ENCODE results near the gene PER2. TPM values are rescaled to one million over a fixed set of nuclear protein-coding genes. Genes with fewer than 3 reads are reported as not detected.

The PER2 gene
- total and polyA plus RNA-seq, 2 of the 4 experiments (the other 2 are of a cell fraction), result 1.7 to 3.2 TPM

GRCh38 chr2:238331916-238332315 is 43.5 kb upstream of the PER2 start:
- DNase-seq, result no peak
- H3K27me3 ChIP-seq (ENCODE audit: control insufficient read depth, insufficient read depth, low read length), result no peaks in the 10 kb centered on the region
- no peak overlapping the region for H4K91ac ChIP-seq (ENCODE audit: insufficient read depth, low read depth, low read length)
- no peak overlapping the region for H2AK9ac ChIP-seq (replicated peaks; ENCODE audit: low read depth, low read length, poor library complexity)
- intact Hi-C loops (cut with micrococcal nuclease), result no loop called here
- H3K27ac ChIP-seq (ENCODE audit: insufficient read depth, low read length), result no peak overlapping the region
- no peaks in the 10 kb centered on the region for H3K4me1 ChIP-seq (ENCODE audit: control insufficient read depth, insufficient read depth, low read length)
- no peak overlapping the region for H2AFZ ChIP-seq (replicated peaks; ENCODE audit: low read length, poor library complexity)
- no peak overlapping the region for H2BK120ac ChIP-seq (ENCODE audit: low read depth, low read length)
- no peak for ATAC-seq (ENCODE audit: low read depth)
- no peak overlapping the region for H3K56ac ChIP-seq (ENCODE audit: extremely low read depth, insufficient read depth, low read length)
- 100% methylated on average over 1 of the region's 5 CpGs; no CpG with 5 or more reads in 1 of the 2 experiments for WGBS, 2 experiments (ENCODE audit: extremely low coverage in 2 of 2, insufficient read length in 1 of 2)
- H3K9me3 ChIP-seq (ENCODE audit: control insufficient read depth, insufficient read depth, low read length), result no peaks in the 10 kb centered on the region
- dilution Hi-C loops (cut with HindIII; ENCODE audit: low sequenced_read_pairs, unreplicated experiment), result no loop called here
- H4K5ac ChIP-seq (ENCODE audit: low read depth, low read length), result no peak overlapping the region
- H3K9me1 ChIP-seq (ENCODE audit: insufficient read depth, low read length), result peaks cover 10% of the 10 kb centered on the region
- no peak overlapping the region for H3K18ac ChIP-seq (ENCODE audit: low read depth, low read length)
- TF ChIP-seq MAZ (IDR thresholded peaks at IDR 0.05; ENCODE audit: borderline replicate concordance, low read depth, low read length) (no peak), BHLHE40 (IDR thresholded peaks at IDR 0.05; ENCODE audit: low read depth, low read length) (no peak), FOS (IDR thresholded peaks at IDR 0.05; ENCODE audit: low read depth, low read length) (no peak), CEBPB (IDR thresholded peaks at IDR 0.05; ENCODE audit: low read depth, low read length) (no peak), CHD1 (IDR thresholded peaks at IDR 0.05; ENCODE audit: low read depth, low read length) (no peak), MXI1 (IDR thresholded peaks at IDR 0.05; ENCODE audit: borderline replicate concordance, low read depth, low read length) (no peak), SMC3 (IDR thresholded peaks at IDR 0.05; ENCODE audit: low read depth, low read length) (no peak), POLR2A (IDR thresholded peaks at IDR 0.05; ENCODE audit: low read depth, low read length) (no peak), MAFK (IDR thresholded peaks at IDR 0.05; ENCODE audit: low read depth, low read length) (no peak), RCOR1 (IDR thresholded peaks at IDR 0.05; ENCODE audit: insufficient replicate concordance, low read length) (no peak), RFX5 (IDR thresholded peaks at IDR 0.05; ENCODE audit: low read depth, low read length) (no peak)
- TF ChIP-seq, protein P1, sequence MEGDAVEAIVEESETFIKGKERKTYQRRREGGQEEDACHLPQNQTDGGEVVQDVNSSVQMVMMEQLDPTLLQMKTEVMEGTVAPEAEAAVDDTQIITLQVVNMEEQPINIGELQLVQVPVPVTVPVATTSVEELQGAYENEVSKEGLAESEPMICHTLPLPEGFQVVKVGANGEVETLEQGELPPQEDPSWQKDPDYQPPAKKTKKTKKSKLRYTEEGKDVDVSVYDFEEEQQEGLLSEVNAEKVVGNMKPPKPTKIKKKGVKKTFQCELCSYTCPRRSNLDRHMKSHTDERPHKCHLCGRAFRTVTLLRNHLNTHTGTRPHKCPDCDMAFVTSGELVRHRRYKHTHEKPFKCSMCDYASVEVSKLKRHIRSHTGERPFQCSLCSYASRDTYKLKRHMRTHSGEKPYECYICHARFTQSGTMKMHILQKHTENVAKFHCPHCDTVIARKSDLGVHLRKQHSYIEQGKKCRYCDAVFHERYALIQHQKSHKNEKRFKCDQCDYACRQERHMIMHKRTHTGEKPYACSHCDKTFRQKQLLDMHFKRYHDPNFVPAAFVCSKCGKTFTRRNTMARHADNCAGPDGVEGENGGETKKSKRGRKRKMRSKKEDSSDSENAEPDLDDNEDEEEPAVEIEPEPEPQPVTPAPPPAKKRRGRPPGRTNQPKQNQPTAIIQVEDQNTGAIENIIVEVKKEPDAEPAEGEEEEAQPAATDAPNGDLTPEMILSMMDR (conservative IDR thresholded peaks at IDR 0.05; ENCODE audit: low read depth, low read length), result no peak
- H3K14ac ChIP-seq (replicated peaks; ENCODE audit: low read depth, low read length), result no peak overlapping the region
- no TSS peak for BruUV-seq (replicated peaks)
- peaks cover 21 to 49% of the 10 kb centered on the region in 2 experiments for H3K79me1 ChIP-seq (ENCODE audit: low read depth in 1 of 2, low read length in 2 of 2)
- ChIA-PET POLR2A (ENCODE audit: unreplicated experiment) (no interaction called here), CTCF (no interaction called here)
- in situ Hi-C loops (cut with MboI; ENCODE audit: low sequenced_read_pairs), result no loop called here
- H2BK5ac ChIP-seq (ENCODE audit: low read depth, low read length, poor library complexity, severe bottlenecking), result no peak overlapping the region
- no peak overlapping the region for H2BK15ac ChIP-seq (ENCODE audit: low read depth, low read length)
- H2BK20ac ChIP-seq (ENCODE audit: low read depth, low read length), result no peak overlapping the region
- H4K8ac ChIP-seq (ENCODE audit: low read depth in 2 of 2, low read length in 2 of 2), result no peak overlapping the region
- no peak overlapping the region for H3K4me2 ChIP-seq (ENCODE audit: low read depth, low read length)
- peaks cover 3% of the 10 kb centered on the region for H4K20me1 ChIP-seq (ENCODE audit: insufficient read depth, low read length)
- H3K4me3 ChIP-seq (ENCODE audit: insufficient read depth, low read depth, low read length), result no peak overlapping the region
- H3K36me3 ChIP-seq (ENCODE audit: control insufficient read depth, insufficient read depth, low read length), result peaks cover 29% of the 10 kb centered on the region
- H2AK5ac ChIP-seq (ENCODE audit: low read depth, low read length), result no peak overlapping the region
- H3K23ac ChIP-seq (ENCODE audit: low read depth, low read length), result no peak overlapping the region
- no peak overlapping the region for H3K4ac ChIP-seq (ENCODE audit: low read depth, low read length)
- H3K9ac ChIP-seq (ENCODE audit: low read depth, low read length), result no peak overlapping the region

Measured in IMR-90 (cell line).